HEK293 (cell line): ENCODE measurements around the gene SLC16A6.

ENCODE experiments used
- CTCF ChIA-PET: fragments of 350-600 bp; formaldehyde crosslinking; extraction: SDS; loops from one replicate; lab custom pipeline; 2021; ENCODE audit warnings: antibody characterized with exemption; lab: Yijun Ruan, JAX
- POLR2A ChIA-PET: fragments of 300-600 bp; formaldehyde crosslinking; extraction: SDS; loops from one replicate; lab custom pipeline; 2020; ENCODE audit warnings: antibody characterized with exemption, inconsistent platforms; lab: Yijun Ruan, JAX
- H3K27ac ChIP-seq: fragments of 200-500 bp; sonication (Bioruptor generic); 2 replicates; pipeline ENCODE4 v1.5.1; 2014; ENCODE audit warnings: low read depth, low read length, control low read depth, inconsistent platforms; ENCODE audit errors: extremely low read depth
- H3K36me3 ChIP-seq, 2 experiments: fragments of 200-500 bp in 1 of 2; sonication (Bioruptor generic) in 1 of 2; 1 replicate in 1 of 2; 2 replicates in 1 of 2; pipeline ENCODE4 v1.5.1; 2014 to 2017; ENCODE audit warnings: inconsistent platforms in 2 of 2, low read length in 2 of 2; ENCODE audit not compliant: control insufficient read depth in 2 of 2, insufficient read depth in 1 of 2
- H3K4me1 ChIP-seq: fragments of 200-500 bp; sonication (Bioruptor generic); 2 replicates; pipeline ENCODE4 v1.5.1; 2014; ENCODE audit warnings: mild to moderate bottlenecking, low read length, inconsistent platforms; ENCODE audit not compliant: control insufficient read depth, insufficient read depth
- H3K4me3 ChIP-seq: 2 replicates; pipeline ENCODE4 v1.5.1; 2011; ENCODE audit warnings: low read depth, mild to moderate bottlenecking, control low read depth, low read length, moderate library complexity
- H3K9me3 ChIP-seq: fragments of 200-500 bp; sonication (Bioruptor generic); 2 replicates; pipeline ENCODE4 v1.5.1; 2014; ENCODE audit warnings: low read depth, low read length, inconsistent platforms; ENCODE audit not compliant: control insufficient read depth, insufficient read depth
- EGR2 ChIP-seq: fragments of 450-650 bp; formaldehyde crosslinking; IDR thresholded peaks from 2 replicates; pipeline ENCODE4 v1.5.1; 2016; ENCODE audit warnings: low read depth, missing biosample characterization, missing genetic modification characterization
- GLIS2 ChIP-seq: fragments of 450-650 bp; formaldehyde crosslinking; IDR thresholded peaks from 2 replicates; pipeline ENCODE4 v1.5.1; 2016; ENCODE audit warnings: missing biosample characterization, missing genetic modification characterization
- HOXC10 ChIP-seq: sonication (generic); formaldehyde crosslinking; IDR thresholded peaks from 2 replicates; pipeline ENCODE4 v1.8.1; 2023; ENCODE audit warnings: mild to moderate bottlenecking, missing genetic modification reagents
- IKZF3 ChIP-seq: fragments of 450-650 bp; IDR thresholded peaks from 2 replicates; pipeline ENCODE4 v1.5.0; 2018; ENCODE audit warnings: missing biosample characterization, mild to moderate bottlenecking, missing genetic modification characterization, moderate library complexity
- OVOL3 ChIP-seq: fragments of 450-650 bp; formaldehyde crosslinking; IDR thresholded peaks from 2 replicates; pipeline ENCODE4 v1.5.1; 2016; ENCODE audit warnings: missing biosample characterization, missing genetic modification characterization
- PATZ1 ChIP-seq: fragments of 450-650 bp; formaldehyde crosslinking; IDR thresholded peaks from 2 replicates; pipeline ENCODE4 v1.5.1; 2016; ENCODE audit warnings: missing biosample characterization, missing genetic modification characterization
- REST ChIP-seq: fragments of 450-650 bp; formaldehyde crosslinking; IDR thresholded peaks from 2 replicates; pipeline ENCODE4 v1.5.1; 2016; ENCODE audit warnings: missing biosample characterization, missing genetic modification characterization
- SCRT2 ChIP-seq: fragments of 450-650 bp; formaldehyde crosslinking; IDR thresholded peaks from 2 replicates; pipeline ENCODE4 v1.5.1; 2016; ENCODE audit warnings: missing biosample characterization, missing genetic modification characterization
- TSHZ1 ChIP-seq: fragments of 450-650 bp; formaldehyde crosslinking; IDR thresholded peaks from 2 replicates; pipeline ENCODE4 v1.5.1; 2016; ENCODE audit warnings: missing biosample characterization, missing genetic modification characterization, borderline replicate concordance
- ZIC2 ChIP-seq: fragments of 450-650 bp; formaldehyde crosslinking; IDR thresholded peaks from 2 replicates; pipeline ENCODE4 v1.5.1; 2016; ENCODE audit warnings: missing biosample characterization, missing genetic modification characterization
- ZNF394 ChIP-seq: fragments of 450-650 bp; formaldehyde crosslinking; IDR thresholded peaks from 2 replicates; pipeline ENCODE4 v1.5.1; 2016; ENCODE audit warnings: missing biosample characterization, missing genetic modification characterization, mild to moderate bottlenecking, moderate library complexity, borderline replicate concordance
- ZNF433 ChIP-seq: fragments of 450-650 bp; formaldehyde crosslinking; IDR thresholded peaks from 2 replicates; pipeline ENCODE4 v1.5.1; 2016; ENCODE audit warnings: missing biosample characterization, missing genetic modification characterization, low read depth
- ZNF449 ChIP-seq: fragments of 450-650 bp; formaldehyde crosslinking; IDR thresholded peaks from 2 replicates; pipeline ENCODE4 v1.5.1; 2017; ENCODE audit warnings: missing biosample characterization, mild to moderate bottlenecking, missing genetic modification characterization, moderate library complexity
- ZNF501 ChIP-seq: fragments of 450-650 bp; formaldehyde crosslinking; IDR thresholded peaks from 2 replicates; pipeline ENCODE4 v1.5.1; 2016; ENCODE audit warnings: missing biosample characterization, missing genetic modification characterization
- ZNF529 ChIP-seq: fragments of 450-650 bp; formaldehyde crosslinking; IDR thresholded peaks from 2 replicates; pipeline ENCODE4 v1.5.1; 2017; ENCODE audit warnings: missing genetic modification characterization, missing biosample characterization; ENCODE audit not compliant: insufficient replicate concordance
- ZNF530 ChIP-seq: fragments of 450-650 bp; formaldehyde crosslinking; IDR thresholded peaks from 2 replicates; pipeline ENCODE4 v1.5.1; 2016; ENCODE audit warnings: low read depth, missing biosample characterization, missing genetic modification characterization
- ZNF600 ChIP-seq: fragments of 450-650 bp; formaldehyde crosslinking; IDR thresholded peaks from 2 replicates; pipeline ENCODE4 v1.5.1; 2016; ENCODE audit warnings: missing biosample characterization, missing genetic modification characterization
- ZNF677 ChIP-seq: fragments of 450-650 bp; IDR thresholded peaks from 2 replicates; pipeline ENCODE4 v1.5.0; 2018; ENCODE audit warnings: missing biosample characterization, mild to moderate bottlenecking, missing genetic modification characterization, moderate library complexity
- ZNF830 ChIP-seq: fragments of 450-650 bp; IDR thresholded peaks from 2 replicates; pipeline ENCODE4 v1.5.0; 2018; ENCODE audit warnings: missing biosample characterization, missing genetic modification characterization, low read depth, mild to moderate bottlenecking, moderate library complexity

The SLC16A6 gene

GRCh38 chr17:68291836-68292688 is 1.1 kb upstream of the SLC16A6 start (continued):
- no peak for TF ChIP-seq REST (tag by site-specific recombination)
- peak; percentile 46; the same call in 1 of the 2 replicates for TF ChIP-seq ZNF394 (tag by site-specific recombination)
- TF ChIP-seq ZNF529 (tag by site-specific recombination) = no peak
- TF ChIP-seq ZNF530 (tag by site-specific recombination) = no peak
- peak; percentile 90 for TF ChIP-seq PATZ1 (tag by site-specific recombination)
- TF ChIP-seq ZNF830 (tag by site-specific recombination) = no peak
- peak; percentile 38; the same call in 1 of the 2 replicates for TF ChIP-seq EGR2 (tag by site-specific recombination)
- TF ChIP-seq ZIC2 (tag by site-specific recombination) = peak; percentile 94
- TF ChIP-seq ZNF677 (tag by site-specific recombination) = no peak
- TF ChIP-seq SCRT2 (tag by site-specific recombination) = peak; percentile 94
- TF ChIP-seq, all 188 proteins: peak for 68

- H3K4me3 ChIP-seq = peak overlapping the region; percentile 55
- H3K27ac ChIP-seq = peak overlapping the region; percentile 42; the same call in 1 of the 2 replicates
- H3K36me3 ChIP-seq = no peaks in the 10 kb centered on the region
- H3K9me3 ChIP-seq = no peaks in the 10 kb centered on the region
- H3K4me1 ChIP-seq = peaks cover 7% of the 10 kb centered on the region; the same call in 1 of the 2 replicates
- POLR2A ChIA-PET = interaction anchor here (1.1 to 2.1 kb wide), 4 partner anchors 12 to 108 kb away, joined by 3 to 13 read pairs (median 5); partner anchors contain the start of gene AMZ2
- CTCF ChIA-PET = interaction anchor here (0.5 to 2.6 kb wide), 8 partner anchors 28 to 175 kb away, joined by 3 to 10 read pairs (median 4); partner anchors contain the start of gene AMZ2
- no peak for TF ChIP-seq HOXC10 (CRISPR knock-in tag)
- TF ChIP-seq TSHZ1 (tag by site-specific recombination) = peak; percentile 39; the same call in 1 of the 2 replicates
- TF ChIP-seq ZNF449 (tag by site-specific recombination) = peak; percentile 86
- TF ChIP-seq IKZF3 (tag by site-specific recombination) = no peak
- TF ChIP-seq ZIC2 (tag by site-specific recombination) = peak; percentile 78
- peak; percentile 83 for TF ChIP-seq PATZ1 (tag by site-specific recombination)
- TF ChIP-seq ZNF433 = 0 out of 2 replicates have a peak, but pooled peaks have one; percentile 4
- peak; percentile 30; the same call in 1 of the 2 replicates for TF ChIP-seq ZNF501 (tag by site-specific recombination)
- TF ChIP-seq GLIS2 (tag by site-specific recombination) = peak; percentile 55; the same call in 1 of the 2 replicates
- 0 out of 2 replicates have a peak, but pooled peaks have one; percentile 22 for TF ChIP-seq OVOL3 (tag by site-specific recombination)
- TF ChIP-seq ZNF600 (tag by site-specific recombination) = peak; percentile 84
These were observed 516 bp downstream of the SLC16A6 start for GRCh38 chr17:68290268-68290954.
